ENCODE data around the gene CXorf58.
A peak's percentile ranks its signal among the peaks of the same experiment; 100 is the strongest.
"Not testable (repeated sequence)": the region's sequence is repeated elsewhere in the genome, so short reads cannot be mapped to it uniquely, and the experiment has no call there.

CXorf58 gene

GRCh38 chrX:23959781-23960180 lies 52.0 kb downstream of the CXorf58 start:
- peak in 1 of 2 donors; percentile 9 for DNase-seq

DNA sequence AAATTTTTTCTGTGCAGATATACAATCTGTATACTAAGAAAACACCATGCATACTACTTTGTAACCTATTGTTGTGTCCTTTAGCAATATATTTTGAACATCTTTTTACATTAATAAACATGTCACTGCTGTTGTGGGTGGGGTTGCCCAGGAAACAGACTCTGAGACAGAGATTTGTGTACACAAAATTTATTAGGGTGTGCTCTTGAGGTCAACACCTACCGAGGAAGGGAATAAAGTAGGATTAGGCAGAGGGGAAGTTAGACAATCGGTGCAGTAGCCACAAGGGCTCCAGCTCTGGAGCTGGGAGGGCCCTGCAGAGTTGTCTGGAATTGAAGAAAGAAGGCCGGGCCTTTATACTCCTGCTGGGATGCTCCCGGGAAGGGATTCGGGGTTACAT lies 56.4 kb downstream of the CXorf58 start:
- DNase-seq: no peak

DNA sequence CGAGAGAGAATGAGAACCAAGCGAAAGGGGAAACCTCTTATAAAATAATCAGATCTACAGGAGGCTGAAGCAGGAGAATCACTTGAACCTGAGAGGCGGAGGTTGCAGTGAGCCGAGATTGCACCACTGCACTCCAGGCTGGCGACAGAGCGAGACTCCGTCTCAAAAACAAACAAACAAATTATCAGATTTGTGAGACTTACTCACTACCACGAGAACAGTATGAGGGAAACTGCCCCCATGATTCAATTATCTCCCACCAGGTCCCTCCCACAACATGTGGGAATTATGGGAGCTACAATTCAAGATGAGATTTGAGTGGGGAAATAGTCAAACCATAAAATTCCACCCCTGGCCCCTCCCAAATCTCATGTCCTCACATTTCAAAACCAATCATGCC lies 57.8 kb downstream of the CXorf58 start:
- DNase-seq: not testable (repeated sequence)

DNA sequence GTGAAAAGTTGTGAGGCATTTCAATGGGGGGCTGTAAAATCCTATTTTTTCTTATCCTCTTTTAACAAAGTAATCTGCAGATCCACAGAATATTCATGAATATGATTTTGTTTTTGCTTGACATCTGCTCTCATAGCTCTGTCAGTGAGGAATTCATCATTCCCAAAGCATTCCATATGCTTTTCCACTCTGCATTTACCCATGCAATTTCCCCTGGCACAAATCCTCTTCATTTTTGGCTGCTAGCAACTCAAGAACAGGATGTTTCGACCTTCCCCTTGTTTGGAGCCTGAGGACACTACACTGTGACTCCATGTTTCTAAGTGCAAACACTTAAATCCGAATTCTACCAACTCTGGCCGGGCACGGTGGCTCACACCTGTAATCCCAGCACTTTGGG lies 70.7 kb downstream of the CXorf58 start:
- DNase-seq: no peak

DNA sequence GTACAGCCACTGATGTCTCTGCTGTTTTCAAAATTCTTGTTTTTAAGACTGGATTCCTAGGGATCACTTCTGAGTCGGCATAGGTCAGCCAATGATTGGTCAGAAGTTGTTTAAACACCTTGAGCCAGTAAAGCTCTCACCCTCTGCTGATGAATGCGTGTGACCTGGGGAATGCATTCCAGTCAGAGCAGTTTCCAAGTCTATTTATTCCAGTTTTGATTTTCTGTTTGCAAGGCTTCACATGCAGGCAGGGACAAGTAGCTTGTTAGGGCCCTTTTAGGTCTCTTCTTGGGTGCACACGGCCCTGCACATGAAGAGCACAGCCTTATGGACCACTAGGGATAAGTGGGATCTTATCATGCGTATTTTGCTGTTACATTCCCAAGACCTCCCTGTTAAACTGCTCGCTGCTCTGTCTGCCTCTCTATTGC lies 72.2 kb downstream of the CXorf58 start:
- DNase-seq: no peak

DNA sequence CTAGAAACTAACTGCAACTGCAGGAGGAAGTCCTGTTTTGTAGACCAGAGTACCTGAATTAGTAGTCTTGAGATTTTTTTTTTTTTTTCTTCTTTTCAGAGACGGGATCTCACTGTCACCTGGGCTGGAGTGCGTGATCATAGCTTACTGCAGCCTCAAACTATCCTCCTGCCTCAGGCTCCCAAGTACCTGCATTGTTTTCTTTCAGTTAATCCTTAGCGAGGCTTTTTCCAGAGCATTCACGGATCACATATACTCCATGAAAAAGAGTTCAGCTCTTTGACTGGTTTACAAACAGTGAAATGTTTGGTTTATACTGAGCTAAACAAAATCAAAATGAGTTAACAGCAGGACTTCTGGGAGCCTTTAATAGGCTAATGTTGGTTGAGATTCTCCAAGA lies 73.4 kb downstream of the CXorf58 start:
- no peak for DNase-seq

DNA sequence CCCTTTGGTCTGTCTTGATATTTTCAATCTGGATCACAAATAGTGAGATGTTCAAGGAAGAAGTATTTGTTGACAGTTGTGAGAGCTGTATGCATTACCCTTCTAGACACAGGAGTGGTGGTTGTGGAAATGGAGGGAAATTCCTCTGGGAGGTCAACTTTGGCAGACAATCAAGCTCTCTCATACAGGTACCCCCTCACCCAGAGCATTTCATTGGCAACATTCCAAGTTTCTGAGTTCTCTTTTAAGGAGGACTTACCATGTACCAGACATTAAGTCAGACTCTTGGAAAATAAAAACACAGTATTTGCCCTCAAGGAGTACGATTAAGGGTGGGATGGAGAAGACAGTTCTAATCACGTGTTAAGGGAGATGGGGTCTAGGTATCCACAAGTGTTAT lies 73.9 kb downstream of the CXorf58 start:
- DNase-seq: no peak

- DNase-seq: no peak
Measured at GRCh38 chrX:23982891-23983290, 75.1 kb downstream of the CXorf58 start.
